AG09319 (cell line): ENCODE data around the gene PLA2G4B.

Experiments
- DNase-seq: peaks from one replicate; pipeline ENCODE4 v3.0.0-alpha.2; 2010; ENCODE audit warnings: low read depth; ENCODE audit errors: extremely low read depth
- CTCF ChIP-seq: IDR thresholded peaks from 2 replicates; pipeline ENCODE4 v1.5.1; 2011; ENCODE audit warnings: low read depth, mild to moderate bottlenecking, inconsistent platforms, low read length, moderate library complexity

PLA2G4B gene

DNA sequence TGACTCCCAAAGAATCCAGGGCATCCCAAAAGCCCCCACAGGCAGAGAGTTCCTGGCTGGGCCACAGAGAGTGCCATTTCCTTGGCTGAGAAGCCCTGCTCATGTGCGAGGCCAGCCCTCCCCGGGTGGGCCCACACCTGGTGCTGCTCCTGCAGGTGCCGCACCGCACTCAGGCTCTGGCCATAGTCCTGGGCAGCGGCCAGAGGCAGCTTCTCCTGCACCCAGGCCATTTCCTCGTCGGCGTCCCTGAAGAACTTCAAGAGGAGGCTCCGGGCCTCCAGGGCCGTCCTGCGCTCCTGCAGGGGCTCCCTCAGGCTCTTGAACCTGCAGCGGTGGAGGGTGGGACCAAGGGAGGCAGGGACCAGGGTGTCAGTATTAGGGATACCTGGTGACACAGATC is 18.1 kb downstream of the PLA2G4B start:
- DNase-seq: no peak
- no peak for TF ChIP-seq CTCF

GRCh38 chr15:41857316-41857715 is 18.7 kb downstream of the PLA2G4B start:
- DNase-seq: no peak
- no peak for TF ChIP-seq CTCF

DNA sequence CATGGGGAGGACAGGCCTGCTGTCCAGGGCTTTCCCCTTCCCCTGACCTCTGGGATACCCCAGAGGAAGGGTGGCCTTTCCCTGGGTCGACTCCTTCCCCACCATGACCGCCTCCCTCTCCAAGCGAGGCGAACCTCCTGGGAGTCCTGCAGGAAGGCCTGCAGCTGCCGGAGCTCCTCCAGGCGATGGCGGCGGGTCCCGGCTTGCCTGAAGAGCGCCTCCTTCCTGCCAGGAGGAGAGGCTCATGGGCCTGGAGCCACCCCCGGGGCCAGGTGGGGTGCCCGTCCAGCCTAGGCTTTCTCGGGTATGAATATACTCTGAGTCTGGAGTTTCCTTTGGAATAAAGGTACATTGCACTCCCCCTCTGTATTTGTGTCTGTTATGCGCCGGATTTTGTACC is 20.1 kb downstream of the PLA2G4B start:
- TF ChIP-seq CTCF: no peak

DNA sequence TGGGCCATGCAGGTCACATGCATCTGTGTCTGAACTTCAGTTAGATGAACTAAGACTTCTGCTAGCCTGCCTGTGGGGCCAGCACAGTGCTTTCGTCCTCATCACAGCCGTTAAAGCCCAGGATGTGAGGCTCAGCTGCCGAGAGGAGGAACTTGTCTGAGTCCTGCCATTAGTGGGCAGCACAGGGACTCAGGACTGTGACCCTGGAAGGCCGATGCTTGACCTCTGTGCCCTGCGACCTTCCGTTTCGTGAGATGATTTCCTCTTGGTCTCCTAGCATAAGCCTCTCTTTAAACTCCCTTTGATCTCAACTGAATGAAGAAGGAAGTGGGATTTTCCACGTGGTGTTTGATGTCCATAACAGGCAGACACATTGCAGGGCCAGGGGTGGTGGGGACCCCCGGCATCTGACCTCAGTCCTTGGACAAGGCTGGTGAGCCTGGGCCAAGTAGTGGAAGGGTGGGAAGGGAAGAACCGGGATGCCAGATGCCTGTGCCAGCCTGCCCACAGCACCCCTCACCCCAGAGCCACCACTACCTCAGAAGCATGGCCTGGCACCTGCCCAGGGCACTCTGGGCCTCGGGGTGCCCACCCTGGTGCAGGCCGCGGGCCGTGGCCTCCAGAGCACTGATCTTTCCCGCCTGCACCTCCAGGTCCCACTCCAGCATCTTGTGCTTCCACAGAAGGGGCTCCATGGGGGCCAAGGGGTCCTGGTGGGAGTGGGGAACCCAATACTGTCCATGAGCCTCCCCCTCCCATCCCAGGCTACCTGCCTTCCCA is 21.6 kb downstream of the PLA2G4B start:
- TF ChIP-seq CTCF: no peak; the same call in 1 of the 2 replicates
- no peak for DNase-seq

More for the DNA sequence above, 20.1 kb downstream of the PLA2G4B start:
- DNase-seq: no peak

DNA sequence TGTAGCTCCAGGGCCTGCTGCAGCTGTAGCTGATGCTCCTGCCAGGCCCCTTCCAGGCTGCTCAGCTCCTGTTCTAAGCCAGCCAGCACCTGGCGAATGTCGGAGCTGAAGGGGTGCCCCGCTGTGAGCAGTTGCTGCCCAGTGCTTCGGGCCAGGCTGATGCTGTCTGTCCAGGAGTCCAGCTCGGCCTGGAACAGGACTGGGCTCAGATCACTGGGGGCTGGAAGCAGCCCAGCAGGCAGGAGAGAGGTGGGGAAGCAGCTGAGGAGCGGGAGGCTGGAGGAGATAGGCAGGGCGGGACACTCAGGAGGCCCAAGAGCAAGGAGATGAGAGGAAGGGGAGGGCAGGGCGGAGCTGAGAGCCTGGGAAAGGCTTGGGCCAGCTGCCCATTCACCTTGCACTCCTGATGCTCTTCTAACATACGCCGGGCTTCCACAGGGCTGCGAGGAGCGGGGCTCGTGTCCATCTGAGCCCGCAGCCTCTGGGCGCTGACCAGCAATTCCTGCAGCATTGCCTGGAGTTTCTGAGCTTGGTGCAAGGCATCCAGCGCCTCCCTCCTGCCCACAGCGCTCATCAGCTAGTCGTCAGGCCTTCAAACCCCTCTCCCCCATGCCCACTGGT is 23.2 kb downstream of the PLA2G4B start:
- no peak for DNase-seq
- TF ChIP-seq CTCF: no peak

GRCh38 chr15:41862515-41863116 is 24.0 kb downstream of the PLA2G4B start:
- DNase-seq: no peak

More at GRCh38 chr15:41862515-41863116, 24.0 kb downstream of the PLA2G4B start:
- TF ChIP-seq CTCF: no peak
